ENCODE measurements around the gene CMSS1.

- TF ChIP-seq JUNB (IDR thresholded peaks at IDR 0.05) (no peak), FOSL2 (IDR thresholded peaks at IDR 0.05) (no peak), FOSL2 (CRISPR knock-in tag; IDR thresholded peaks at IDR 0.05) (no peak), TP53 (CRISPR knock-in tag; IDR thresholded peaks at IDR 0.05) (no peak), CTCF (IDR thresholded peaks at IDR 0.05) (no peak)
These were observed 245.0 kb downstream of the CMSS1 start for GRCh38 chr3:100062665-100063064.

Measured in A549 (cell line).